HepG2 (cell line): ENCODE data around the gene PCDHB14. TPM values are rescaled to one million over a fixed set of nuclear protein-coding genes. Genes with fewer than 3 reads are reported as not detected.
"Not testable (repeated sequence)": the region's sequence is repeated elsewhere in the genome, so short reads cannot be mapped to it uniquely, and the experiment has no call there.

ENCODE experiments used
- ATAC-seq: fragments of 200-7000 bp; cut with Tn5 transposase; 3 replicates; pipeline ENCODE4 v1.9.1; 2020; ENCODE audit warnings: mild to moderate bottlenecking, moderate library complexity
- BruUV-seq: library from RNA; stranded (reverse); fragments of 400-500 nt; replicated peaks from 2 replicates; lab custom pipeline; 2021; lab: Mats Ljungman, UMichigan
- CTCF ChIA-PET: fragments of 300-600 bp; formaldehyde crosslinking; extraction: SDS; loops from one replicate; lab custom pipeline; 2021; ENCODE audit warnings: low total read pairs, inconsistent platforms, low intra/inter-chr PET ratio; lab: Yijun Ruan, JAX
- POLR2A ChIA-PET: fragments of 350-600 bp; sonication (Branson Sonifier 250); formaldehyde crosslinking; loops from one replicate; lab custom pipeline; 2020; ENCODE audit warnings: antibody characterized with exemption, inconsistent platforms; lab: Yijun Ruan, JAX
- DNase-seq: peaks from one replicate; pipeline ENCODE4 v3.0.0-alpha.2; 2015; ENCODE audit warnings: low spot score
- FAIRE-seq: peaks from 3 replicates; lab custom pipeline; 2011; peaks lifted over from hg19 to GRCh38; lab: Jason Lieb, UNC
- H2AFZ ChIP-seq: one replicate; pipeline ENCODE4 v1.6.1; 2011; ENCODE audit warnings: low read length, inconsistent platforms
- H3K27ac ChIP-seq: fragments of 300-600 bp; 3 replicates; pipeline ENCODE4 v1.8.0; 2011; ENCODE audit warnings: mixed run types, mild to moderate bottlenecking, mixed read lengths, low read length, inconsistent platforms; ENCODE audit not compliant: insufficient read depth; ENCODE audit errors: extremely low read length
- H3K27me3 ChIP-seq, 2 experiments: fragments of 200-600 bp in 1 of 2; 2 replicates in 1 of 2; 3 replicates in 1 of 2; pipeline versions ENCODE4 v1.6.0 to v1.8.0; 2011; ENCODE audit warnings: low read length in 2 of 2, mild to moderate bottlenecking in 2 of 2, moderate library complexity in 2 of 2, inconsistent platforms in 1 of 2; ENCODE audit not compliant: insufficient read depth in 2 of 2, control insufficient read depth in 1 of 2
- H3K36me3 ChIP-seq, 2 experiments: fragments of 200-600 bp in 1 of 2; replicated peaks in 1 of 2; 2 replicates in 1 of 2; 3 replicates in 1 of 2; pipeline versions ENCODE4 v1.5.1 to v1.8.0; 2011; ENCODE audit warnings: low read length in 2 of 2, inconsistent platforms in 1 of 2; ENCODE audit not compliant: insufficient read depth in 2 of 2, control insufficient read depth in 1 of 2
- H3K4me1 ChIP-seq: 2 replicates; pipeline ENCODE4 v1.5.1; 2012; ENCODE audit warnings: low read length, inconsistent platforms; ENCODE audit not compliant: insufficient read depth
- H3K4me2 ChIP-seq: 2 replicates; pipeline ENCODE4 v1.6.0; 2011; ENCODE audit warnings: low read depth, low read length, inconsistent platforms
- H3K4me3 ChIP-seq, 3 experiments: fragments of 200-600 bp in 1 of 3; sonication (generic), shearing (Covaris generic) in 1 of 3; replicated peaks in 1 of 3; 2 replicates each; pipeline ENCODE4 v1.5.1; 2011 to 2016; ENCODE audit warnings: low read length in 3 of 3, inconsistent platforms in 2 of 3, low read depth in 2 of 3, mild to moderate bottlenecking in 2 of 3, control low read depth in 1 of 3, mixed read lengths in 1 of 3; ENCODE audit not compliant: insufficient read depth in 1 of 3
- H3K79me2 ChIP-seq: one replicate; pipeline ENCODE4 v1.6.1; 2011; ENCODE audit warnings: low read length, inconsistent platforms; ENCODE audit not compliant: insufficient read depth
- H3K9ac ChIP-seq: 2 replicates; pipeline ENCODE4 v1.6.0; 2011; ENCODE audit warnings: mild to moderate bottlenecking, low read depth, low read length, inconsistent platforms; ENCODE audit not compliant: insufficient read depth
- H3K9me3 ChIP-seq: 2 replicates; pipeline ENCODE4 v1.5.1; 2012; ENCODE audit warnings: mild to moderate bottlenecking, low read length
- H4K20me1 ChIP-seq: 2 replicates; pipeline ENCODE4 v1.6.0; 2011; ENCODE audit warnings: inconsistent platforms, mild to moderate bottlenecking, low read length, moderate library complexity; ENCODE audit not compliant: insufficient read depth
- RAD21 ChIP-seq: fragments of 450-650 bp; formaldehyde crosslinking; IDR thresholded peaks from 2 replicates; pipeline ENCODE4 v1.5.0; 2020; ENCODE audit warnings: mild to moderate bottlenecking
- SMC3 ChIP-seq: IDR thresholded peaks from 2 replicates; pipeline ENCODE4 v1.6.1; 2011; ENCODE audit warnings: low read length, improper control_type of control experiment
- STAG1 ChIP-seq: sonication (generic); formaldehyde crosslinking; IDR thresholded peaks from 2 replicates; pipeline ENCODE4 v1.4.0; 2020; ENCODE audit warnings: missing genetic modification reagents
- ZNF263 ChIP-seq: sonication (generic); formaldehyde crosslinking; IDR thresholded peaks from 2 replicates; pipeline ENCODE4 v1.4.0; 2020; ENCODE audit warnings: missing genetic modification reagents
- WGBS: methylation state at CpG from one replicate; pipeline ENCODE4 v1.1.6; 2017; ENCODE audit warnings: low lambda C conversion rate; 5-methylcytosine and 5-hydroxymethylcytosine counted together
- in situ Hi-C: cut with HindIII; loops from 2 replicates; pipeline ENCODE4 v1.10.0; 2017; ENCODE audit warnings: low pct_unique_long_range_greater_than_20kb; ENCODE audit not compliant: extremely low pct_ligation_motif_present
- intact Hi-C: fragments of 100-400 bp; cut with micrococcal nuclease; formaldehyde crosslinking; loops from one replicate; pipeline ENCODE4 v1.10.0; 2022; ENCODE audit not compliant: unreplicated experiment
- polyA plus RNA-seq, 8 experiments: library from polyadenylated mRNA; depleted of rRNA in 3 of 8; stranded (reverse) in 7 of 8; unstranded in 1 of 8; fragments of >200 nt; fragmentation: Illumina TruSeq in 4 of 8; extraction: Trizol in 4 of 8; gene quantifications; 2 replicates each; pipeline versions ENCODE4 v1.2.1 to v1.2.3, GENCODE V29; 2011 to 2016; ENCODE audit warnings: low read depth in 4 of 8, missing spikeins in 1 of 8, mixed read lengths in 1 of 8; ENCODE audit not compliant: insufficient read depth in 1 of 8
- total RNA-seq, 5 experiments: library from RNA; depleted of rRNA; stranded (reverse); fragments of >200 nt; fragmentation: Illumina TruSeq; extraction: Trizol; gene quantifications; 2 replicates each; pipeline ENCODE4 v1.2.3, GENCODE V29; 2016; ENCODE audit warnings: low read depth in 1 of 5
- TF ChIP-seq, protein P1 (sequence below): sonication (generic); formaldehyde crosslinking; IDR thresholded peaks from 2 replicates; pipeline ENCODE4 v1.4.0; 2020; ENCODE audit warnings: missing genetic modification reagents
- TF ChIP-seq, protein P2 (sequence below), 2 experiments: sonication (generic) in 1 of 2; formaldehyde crosslinking in 1 of 2; IDR thresholded peaks; 2 replicates each; pipeline versions ENCODE4 v1.4.0 to v1.6.1; 2018 to 2020; ENCODE audit warnings: missing genetic modification reagents in 2 of 2, borderline replicate concordance in 1 of 2, low read depth in 1 of 2, mild to moderate bottlenecking in 1 of 2, missing biosample characterization in 1 of 2
- TF ChIP-seq, protein P3 (sequence below): sonication (generic); formaldehyde crosslinking; IDR thresholded peaks from 2 replicates; pipeline ENCODE4 v1.5.0; 2020; ENCODE audit warnings: mild to moderate bottlenecking, missing genetic modification reagents, moderate library complexity

PCDHB14 gene
- total and polyA plus RNA-seq, 2 of the 13 experiments (the other 11 are each of a cell fraction or from before 2014, with no cell fraction given): 0.37 to 0.40 TPM

DNA sequence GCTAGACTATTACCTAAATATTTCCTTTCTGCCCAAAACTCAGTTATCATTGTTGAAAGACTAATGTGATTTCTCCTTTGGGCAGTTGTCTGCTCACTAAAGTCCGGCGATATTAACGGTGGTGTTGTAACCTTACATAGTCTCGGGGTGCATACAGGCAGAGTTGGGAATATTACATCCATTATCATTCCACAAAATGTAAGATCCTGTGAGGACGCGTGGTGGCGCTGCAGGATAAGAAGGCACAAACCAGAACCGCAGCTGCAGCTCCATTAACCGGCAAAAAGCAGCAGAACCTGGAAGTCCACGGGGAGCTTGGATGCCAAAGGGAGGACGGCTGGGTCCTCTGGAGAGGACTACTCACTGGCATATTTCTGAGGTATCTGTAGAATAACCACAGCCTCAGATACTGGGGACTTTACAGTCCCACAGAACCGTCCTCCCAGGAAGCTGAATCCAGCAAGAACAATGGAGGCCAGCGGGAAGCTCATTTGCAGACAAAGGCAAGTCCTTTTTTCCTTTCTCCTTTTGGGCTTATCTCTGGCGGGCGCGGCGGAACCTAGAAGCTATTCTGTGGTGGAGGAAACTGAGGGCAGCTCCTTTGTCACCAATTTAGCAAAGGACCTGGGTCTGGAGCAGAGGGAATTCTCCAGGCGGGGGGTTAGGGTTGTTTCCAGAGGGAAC lies 9.3 kb upstream of the PCDHB14 start, which contains the start of gene PCDHB13:
Gene PCDHB13 (plus strand): TSS at position 264 of the 684 bp plus-strand sequence. CDS start 205 bp downstream, at position 469.
- intact Hi-C loops, H3K36me3 ChIP-seq, H3K4me1 ChIP-seq, H2AFZ ChIP-seq, H3K79me2 ChIP-seq, POLR2A ChIA-PET, H3K27ac ChIP-seq, in situ Hi-C loops, H3K27me3 ChIP-seq, H3K9ac ChIP-seq, H3K9me3 ChIP-seq, H4K20me1 ChIP-seq, CTCF ChIA-PET, H3K4me3 ChIP-seq: not testable (repeated sequence)
- TSS peak; percentile 59 for BruUV-seq
- DNase-seq (peak; percentile 68), FAIRE-seq (peak; percentile 76), ATAC-seq (peak; percentile 96)
- 0 out of 2 replicates have a peak within 1 kb of the TSS, but pooled peaks have one; percentile 23 for H3K4me2 ChIP-seq
- 0% methylated on average over 12 of the region's 18 CpGs for WGBS
- peak; percentile 52 for TF ChIP-seq SMC3
- TF ChIP-seq, protein P1, sequence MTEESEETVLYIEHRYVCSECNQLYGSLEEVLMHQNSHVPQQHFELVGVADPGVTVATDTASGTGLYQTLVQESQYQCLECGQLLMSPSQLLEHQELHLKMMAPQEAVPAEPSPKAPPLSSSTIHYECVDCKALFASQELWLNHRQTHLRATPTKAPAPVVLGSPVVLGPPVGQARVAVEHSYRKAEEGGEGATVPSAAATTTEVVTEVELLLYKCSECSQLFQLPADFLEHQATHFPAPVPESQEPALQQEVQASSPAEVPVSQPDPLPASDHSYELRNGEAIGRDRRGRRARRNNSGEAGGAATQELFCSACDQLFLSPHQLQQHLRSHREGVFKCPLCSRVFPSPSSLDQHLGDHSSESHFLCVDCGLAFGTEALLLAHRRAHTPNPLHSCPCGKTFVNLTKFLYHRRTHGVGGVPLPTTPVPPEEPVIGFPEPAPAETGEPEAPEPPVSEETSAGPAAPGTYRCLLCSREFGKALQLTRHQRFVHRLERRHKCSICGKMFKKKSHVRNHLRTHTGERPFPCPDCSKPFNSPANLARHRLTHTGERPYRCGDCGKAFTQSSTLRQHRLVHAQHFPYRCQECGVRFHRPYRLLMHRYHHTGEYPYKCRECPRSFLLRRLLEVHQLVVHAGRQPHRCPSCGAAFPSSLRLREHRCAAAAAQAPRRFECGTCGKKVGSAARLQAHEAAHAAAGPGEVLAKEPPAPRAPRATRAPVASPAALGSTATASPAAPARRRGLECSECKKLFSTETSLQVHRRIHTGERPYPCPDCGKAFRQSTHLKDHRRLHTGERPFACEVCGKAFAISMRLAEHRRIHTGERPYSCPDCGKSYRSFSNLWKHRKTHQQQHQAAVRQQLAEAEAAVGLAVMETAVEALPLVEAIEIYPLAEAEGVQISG: peak; percentile 51
- TF ChIP-seq, protein P2, sequence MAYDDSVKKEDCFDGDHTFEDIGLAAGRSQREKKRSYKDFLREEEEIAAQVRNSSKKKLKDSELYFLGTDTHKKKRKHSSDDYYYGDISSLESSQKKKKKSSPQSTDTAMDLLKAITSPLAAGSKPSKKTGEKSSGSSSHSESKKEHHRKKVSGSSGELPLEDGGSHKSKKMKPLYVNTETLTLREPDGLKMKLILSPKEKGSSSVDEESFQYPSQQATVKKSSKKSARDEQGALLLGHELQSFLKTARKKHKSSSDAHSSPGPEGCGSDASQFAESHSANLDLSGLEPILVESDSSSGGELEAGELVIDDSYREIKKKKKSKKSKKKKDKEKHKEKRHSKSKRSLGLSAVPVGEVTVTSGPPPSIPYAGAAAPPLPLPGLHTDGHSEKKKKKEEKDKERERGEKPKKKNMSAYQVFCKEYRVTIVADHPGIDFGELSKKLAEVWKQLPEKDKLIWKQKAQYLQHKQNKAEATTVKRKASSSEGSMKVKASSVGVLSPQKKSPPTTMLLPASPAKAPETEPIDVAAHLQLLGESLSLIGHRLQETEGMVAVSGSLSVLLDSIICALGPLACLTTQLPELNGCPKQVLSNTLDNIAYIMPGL (CRISPR knock-in tag; IDR thresholded peaks at IDR 0.05; ENCODE audit: borderline replicate concordance in 1 of 2, low read depth in 1 of 2): peak; percentile 28 to 67; a peak in 1 of 4 replicates
- peak; percentile 69 for TF ChIP-seq ZNF263 (CRISPR knock-in tag)
- TF ChIP-seq, protein P3, sequence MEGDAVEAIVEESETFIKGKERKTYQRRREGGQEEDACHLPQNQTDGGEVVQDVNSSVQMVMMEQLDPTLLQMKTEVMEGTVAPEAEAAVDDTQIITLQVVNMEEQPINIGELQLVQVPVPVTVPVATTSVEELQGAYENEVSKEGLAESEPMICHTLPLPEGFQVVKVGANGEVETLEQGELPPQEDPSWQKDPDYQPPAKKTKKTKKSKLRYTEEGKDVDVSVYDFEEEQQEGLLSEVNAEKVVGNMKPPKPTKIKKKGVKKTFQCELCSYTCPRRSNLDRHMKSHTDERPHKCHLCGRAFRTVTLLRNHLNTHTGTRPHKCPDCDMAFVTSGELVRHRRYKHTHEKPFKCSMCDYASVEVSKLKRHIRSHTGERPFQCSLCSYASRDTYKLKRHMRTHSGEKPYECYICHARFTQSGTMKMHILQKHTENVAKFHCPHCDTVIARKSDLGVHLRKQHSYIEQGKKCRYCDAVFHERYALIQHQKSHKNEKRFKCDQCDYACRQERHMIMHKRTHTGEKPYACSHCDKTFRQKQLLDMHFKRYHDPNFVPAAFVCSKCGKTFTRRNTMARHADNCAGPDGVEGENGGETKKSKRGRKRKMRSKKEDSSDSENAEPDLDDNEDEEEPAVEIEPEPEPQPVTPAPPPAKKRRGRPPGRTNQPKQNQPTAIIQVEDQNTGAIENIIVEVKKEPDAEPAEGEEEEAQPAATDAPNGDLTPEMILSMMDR (CRISPR knock-in tag): peak; percentile 71
- peak; percentile 59 for TF ChIP-seq RAD21
- peak; percentile 70 for TF ChIP-seq STAG1 (CRISPR knock-in tag)

DNA sequence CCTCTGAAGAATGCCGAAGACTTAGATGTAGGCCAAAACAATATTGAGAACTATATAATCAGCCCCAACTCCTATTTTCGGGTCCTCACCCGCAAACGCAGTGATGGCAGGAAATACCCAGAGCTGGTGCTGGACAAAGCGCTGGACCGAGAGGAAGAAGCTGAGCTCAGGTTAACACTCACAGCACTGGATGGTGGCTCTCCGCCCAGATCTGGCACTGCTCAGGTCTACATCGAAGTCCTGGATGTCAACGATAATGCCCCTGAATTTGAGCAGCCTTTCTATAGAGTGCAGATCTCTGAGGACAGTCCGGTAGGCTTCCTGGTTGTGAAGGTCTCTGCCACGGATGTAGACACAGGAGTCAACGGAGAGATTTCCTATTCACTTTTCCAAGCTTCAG lies 8.6 kb upstream of the PCDHB14 start:
- H3K36me3 ChIP-seq, POLR2A ChIA-PET, FAIRE-seq, DNase-seq, in situ Hi-C loops, H3K27me3 ChIP-seq, intact Hi-C loops, H3K9me3 ChIP-seq, H3K79me2 ChIP-seq, H3K4me1 ChIP-seq, H3K9ac ChIP-seq, H3K4me2 ChIP-seq, H2AFZ ChIP-seq, H4K20me1 ChIP-seq, CTCF ChIA-PET, BruUV-seq, H3K27ac ChIP-seq, H3K4me3 ChIP-seq: not testable (repeated sequence)
- WGBS: 65% methylated on average over 12 of the region's 12 CpGs
- ATAC-seq: peak; percentile 49
